ENCODE data around the gene VTI1B.

The VTI1B gene

GRCh38 chr14:67679006-67679405 is 4.6 kb upstream of the VTI1B start:
- no peak for DNase-seq (ENCODE audit: low read depth)

GRCh38 chr14:67675219-67675582 is 769 bp upstream of the VTI1B start:
- DNase-seq (ENCODE audit: low read depth) = no peak

- no peak for DNase-seq (ENCODE audit: low read depth)
Measured at GRCh38 chr14:67674139-67674479, 323 bp downstream of the VTI1B start.

- DNase-seq (ENCODE audit: low read depth) = no peak
Measured at GRCh38 chr14:67673451-67673850, 981 bp downstream of the VTI1B start.

- DNase-seq (ENCODE audit: low read depth) = no peak
Measured at GRCh38 chr14:67668559-67668958, 5.9 kb downstream of the VTI1B start.

GRCh38 chr14:67666750-67667449 is 7.5 kb downstream of the VTI1B start:
- no peak for DNase-seq (ENCODE audit: low read depth)

- no peak for DNase-seq (ENCODE audit: low read depth)
Measured at GRCh38 chr14:67665868-67666267, 8.6 kb downstream of the VTI1B start.

- DNase-seq (ENCODE audit: low read depth) = no peak
Measured at GRCh38 chr14:67663633-67664032, 10.8 kb downstream of the VTI1B start.

- peak; percentile 24 for DNase-seq (ENCODE audit: low read depth)
Measured at GRCh38 chr14:67653651-67654280, 20.7 kb downstream of the VTI1B start.

GRCh38 chr14:67652189-67652588 is 22.2 kb downstream of the VTI1B start:
- no peak for DNase-seq (ENCODE audit: low read depth)

GRCh38 chr14:67650694-67651093 is 23.7 kb downstream of the VTI1B start:
- DNase-seq (ENCODE audit: low read depth) = peak; percentile 66

GRCh38 chr14:67650151-67650550 is 24.3 kb downstream of the VTI1B start:
- no peak for DNase-seq (ENCODE audit: low read depth)

- DNase-seq (ENCODE audit: low read depth) = no peak
Measured at GRCh38 chr14:67646131-67646530, 28.3 kb downstream of the VTI1B start.

- DNase-seq (ENCODE audit: low read depth) = no peak
Measured at GRCh38 chr14:67645414-67645813, 29.0 kb downstream of the VTI1B start.

- no peak for DNase-seq (ENCODE audit: low read depth)
Measured at GRCh38 chr14:67644428-67644827, 30.0 kb downstream of the VTI1B start.

- DNase-seq (ENCODE audit: low read depth) = no peak
Measured at GRCh38 chr14:67643713-67644112, 30.7 kb downstream of the VTI1B start.

- no peak for DNase-seq (ENCODE audit: low read depth)
Measured at GRCh38 chr14:67641902-67642749, 32.3 kb downstream of the VTI1B start.

- no peak for DNase-seq (ENCODE audit: low read depth)
Measured at GRCh38 chr14:67641480-67641879, 33.0 kb downstream of the VTI1B start.

- no peak for DNase-seq (ENCODE audit: low read depth)
Measured at GRCh38 chr14:67638642-67639041, 35.8 kb downstream of the VTI1B start.

- DNase-seq (ENCODE audit: low read depth) = no peak
Measured at GRCh38 chr14:67636361-67636919, 38.0 kb downstream of the VTI1B start.

- no peak for DNase-seq (ENCODE audit: low read depth)
Measured at GRCh38 chr14:67633451-67634147, 40.8 kb downstream of the VTI1B start.

- no peak for DNase-seq (ENCODE audit: low read depth)
Measured at GRCh38 chr14:67630938-67631337, 43.5 kb downstream of the VTI1B start.

Data from GM04504 (cell line).